Iris pigment epithelial cell (primary cell): ENCODE measurements around the gene KCNC3.

Experiments used
- DNase-seq: peaks from one replicate; pipeline ENCODE4 v3.0.0-alpha.2; 2011; ENCODE audit warnings: low read depth

Gene KCNC3

DNA sequence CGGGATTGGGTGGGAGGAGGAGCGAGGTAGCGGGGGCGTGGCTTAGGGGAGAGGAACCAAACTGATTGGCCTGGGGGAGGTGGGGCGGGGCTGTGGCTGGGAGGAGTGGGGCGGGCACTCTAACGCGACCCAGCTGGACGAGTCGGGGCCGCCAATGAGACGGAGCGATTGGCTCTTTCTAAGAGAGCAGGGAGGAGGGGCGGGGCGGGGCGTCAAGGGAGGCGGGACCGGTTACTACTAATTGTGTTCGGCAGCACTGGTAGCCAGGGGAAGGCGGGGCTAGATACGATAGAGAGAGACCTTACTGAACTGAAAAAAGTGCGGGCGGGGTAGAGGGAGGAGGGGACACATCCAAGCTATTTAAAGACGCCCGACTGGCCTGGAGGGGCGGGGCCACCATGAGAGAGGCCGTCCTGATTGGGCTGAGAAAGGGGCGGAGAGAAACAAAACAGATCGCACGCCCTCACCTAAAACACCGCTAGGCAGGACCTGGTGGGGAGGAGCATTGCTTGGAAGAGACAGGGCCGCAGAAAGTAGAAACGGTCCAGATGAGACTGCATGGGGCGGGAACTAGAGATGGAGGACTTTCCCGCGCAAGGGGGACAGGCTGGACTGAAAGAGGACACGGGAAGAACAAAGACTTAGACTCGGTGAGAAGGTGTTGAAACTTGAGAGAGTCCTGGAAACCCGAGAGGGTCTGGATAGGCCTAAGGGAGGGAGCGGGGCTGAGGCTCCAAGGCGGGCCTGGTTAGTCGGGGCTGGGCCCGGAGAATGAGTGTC, at the start of gene KCNC3:
TSS of gene KCNC3 (minus strand) at position 232 of the 780 bp plus-strand sequence. CDS start 295 bp downstream, outside the sequence.
- peak; percentile 99 for DNase-seq

DNA sequence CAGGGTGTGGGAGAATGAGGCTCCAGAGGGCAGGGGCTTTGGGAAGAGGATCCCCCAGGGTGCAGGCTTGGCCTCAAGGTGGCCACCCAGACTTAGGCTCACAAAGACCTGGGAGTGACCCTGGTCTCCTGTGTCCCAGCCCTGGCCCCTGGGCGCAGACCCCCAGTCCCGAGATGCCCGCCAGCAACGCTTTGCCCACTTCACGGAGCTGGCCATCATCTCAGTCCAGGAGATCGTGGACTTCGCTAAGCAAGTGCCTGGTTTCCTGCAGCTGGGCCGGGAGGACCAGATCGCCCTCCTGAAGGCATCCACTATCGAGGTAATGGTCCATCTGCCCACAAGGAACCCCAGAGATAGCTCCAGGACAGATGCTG, 49.7 kb upstream of the KCNC3 start:
- no peak for DNase-seq

DNA sequence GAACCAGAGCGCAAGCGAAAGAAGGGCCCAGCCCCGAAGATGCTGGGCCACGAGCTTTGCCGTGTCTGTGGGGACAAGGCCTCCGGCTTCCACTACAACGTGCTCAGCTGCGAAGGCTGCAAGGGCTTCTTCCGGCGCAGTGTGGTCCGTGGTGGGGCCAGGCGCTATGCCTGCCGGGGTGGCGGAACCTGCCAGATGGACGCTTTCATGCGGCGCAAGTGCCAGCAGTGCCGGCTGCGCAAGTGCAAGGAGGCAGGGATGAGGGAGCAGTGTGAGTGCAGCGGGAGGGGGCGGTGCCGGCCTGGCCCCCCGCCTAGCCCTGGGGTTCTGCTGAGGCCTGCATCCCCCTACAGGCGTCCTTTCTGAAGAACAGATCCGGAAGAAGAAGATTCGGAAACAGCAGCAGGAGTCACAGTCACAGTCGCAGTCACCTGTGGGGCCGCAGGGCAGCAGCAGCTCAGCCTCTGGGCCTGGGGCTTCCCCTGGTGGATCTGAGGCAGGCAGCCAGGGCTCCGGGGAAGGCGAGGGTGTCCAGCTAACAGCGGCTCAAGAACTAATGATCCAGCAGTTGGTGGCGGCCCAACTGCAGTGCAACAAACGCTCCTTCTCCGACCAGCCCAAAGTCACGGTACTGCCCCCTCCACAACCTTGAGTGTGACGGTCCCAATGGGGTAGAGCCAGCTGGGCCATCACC, 49.1 kb upstream of the KCNC3 start:
- DNase-seq = no peak

DNA sequence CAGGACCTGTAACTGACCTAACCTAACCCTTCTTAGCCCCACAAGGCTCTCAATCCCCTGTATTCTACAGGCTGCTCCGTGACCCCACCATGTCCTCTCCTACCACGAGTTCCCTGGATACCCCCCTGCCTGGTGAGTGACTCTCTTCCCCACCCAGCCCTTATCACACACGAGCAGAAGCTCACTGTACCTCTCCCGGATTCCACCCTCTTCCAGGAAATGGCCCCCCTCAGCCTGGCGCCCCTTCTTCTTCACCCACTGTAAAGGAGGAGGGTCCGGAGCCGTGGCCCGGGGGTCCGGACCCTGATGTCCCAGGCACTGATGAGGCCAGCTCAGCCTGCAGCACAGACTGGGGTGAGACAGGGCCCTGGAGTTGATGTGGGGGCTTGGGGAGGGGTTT, 48.3 kb upstream of the KCNC3 start:
- DNase-seq = no peak

DNA sequence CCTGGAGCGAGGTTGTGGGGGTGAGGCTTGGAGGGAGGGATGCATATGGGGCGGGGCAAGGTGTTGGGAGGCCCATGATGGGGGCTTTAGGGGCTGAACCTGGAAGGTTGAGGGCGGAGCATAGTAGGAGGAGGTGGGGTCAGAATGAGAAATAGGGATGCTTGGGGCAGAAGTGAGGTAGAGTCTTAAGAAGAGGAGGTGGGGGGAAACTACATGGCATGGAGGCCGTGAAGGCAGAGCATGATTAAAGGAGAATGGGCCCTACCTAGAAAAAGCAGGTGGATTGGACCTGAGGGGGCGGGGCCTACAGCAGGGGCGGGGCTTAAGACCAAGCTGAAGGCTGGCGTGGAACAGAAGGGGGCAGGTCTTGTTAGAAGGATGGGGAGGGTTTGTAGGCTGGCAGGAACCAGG, 47.9 kb upstream of the KCNC3 start:
- no peak for DNase-seq

DNA sequence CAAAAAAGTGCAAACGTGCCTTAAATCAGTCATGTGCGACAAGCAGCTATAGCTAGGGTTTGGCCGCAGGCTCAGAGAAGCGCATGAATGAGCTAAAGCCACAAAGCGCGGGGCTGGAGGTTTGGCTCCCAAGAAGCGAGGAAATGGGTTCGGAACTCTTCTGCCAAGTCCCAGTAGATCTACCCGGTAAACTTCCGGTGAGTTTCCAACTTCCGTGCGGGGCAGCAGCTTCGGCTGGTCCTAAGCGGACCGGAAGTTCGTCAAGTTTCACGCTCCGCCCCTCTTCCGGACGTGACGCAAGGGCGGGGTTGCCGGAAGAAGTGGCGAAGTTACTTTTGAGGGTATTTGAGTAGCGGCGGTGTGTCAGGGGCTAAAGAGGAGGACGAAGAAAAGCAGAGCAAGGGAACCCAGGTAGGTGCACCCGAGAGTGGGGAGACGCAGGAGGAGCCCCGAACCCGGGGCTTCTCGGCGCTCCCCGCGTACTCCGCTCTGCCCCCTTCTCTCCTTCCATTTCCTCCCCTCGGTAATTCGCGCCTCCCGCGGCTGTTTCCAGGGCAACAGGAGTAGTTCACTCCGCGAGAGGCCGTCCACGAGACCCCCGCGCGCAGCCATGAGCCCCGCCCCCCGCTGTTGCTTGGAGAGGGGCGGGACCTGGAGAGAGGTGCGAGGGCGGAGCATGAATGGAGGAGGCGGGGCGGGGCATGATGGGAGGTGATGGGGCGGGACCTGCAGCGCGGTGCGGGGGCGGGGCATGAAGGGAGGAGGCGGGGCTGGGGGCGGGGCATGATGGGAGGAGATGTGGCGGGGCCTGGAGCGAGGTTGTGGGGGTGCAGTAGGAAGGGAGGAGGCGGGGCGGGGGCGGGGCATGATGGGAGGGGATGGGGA, 47.2 kb upstream of the KCNC3 start, which contains the start of gene NR1H2:
TSS of gene NR1H2 (plus strand) at position 292 of the 885 bp plus-strand sequence. CDS start 1,149 bp downstream, outside the sequence.
- DNase-seq = peak; percentile 99

DNA sequence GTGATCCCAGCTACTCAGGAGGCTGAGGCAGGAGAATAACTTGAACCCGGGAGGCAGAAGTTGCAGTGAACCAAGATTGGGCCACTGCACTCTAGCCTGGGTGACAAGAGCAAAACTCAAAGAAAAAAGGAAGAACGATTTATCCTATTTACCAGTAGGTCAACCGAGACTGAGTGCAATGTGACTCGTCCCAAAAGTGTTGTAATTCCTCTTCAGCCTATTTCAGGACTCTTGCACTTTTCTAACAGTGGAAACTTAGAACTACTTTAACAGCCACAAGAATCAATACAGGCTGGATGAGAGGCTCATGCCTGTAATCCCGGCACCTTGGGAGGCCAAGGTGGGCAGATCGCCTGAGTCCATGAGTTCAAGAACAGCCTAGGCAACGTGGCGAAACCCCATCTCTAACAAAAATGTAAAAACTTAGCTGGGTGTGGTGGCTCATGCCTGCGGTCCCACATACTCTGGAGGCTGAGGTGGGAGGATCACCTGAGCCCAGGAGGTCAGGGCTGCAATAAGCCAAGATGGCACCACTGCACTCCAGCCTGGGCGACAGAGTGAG, 42.8 kb upstream of the KCNC3 start:
- peak; percentile 75 for DNase-seq

DNA sequence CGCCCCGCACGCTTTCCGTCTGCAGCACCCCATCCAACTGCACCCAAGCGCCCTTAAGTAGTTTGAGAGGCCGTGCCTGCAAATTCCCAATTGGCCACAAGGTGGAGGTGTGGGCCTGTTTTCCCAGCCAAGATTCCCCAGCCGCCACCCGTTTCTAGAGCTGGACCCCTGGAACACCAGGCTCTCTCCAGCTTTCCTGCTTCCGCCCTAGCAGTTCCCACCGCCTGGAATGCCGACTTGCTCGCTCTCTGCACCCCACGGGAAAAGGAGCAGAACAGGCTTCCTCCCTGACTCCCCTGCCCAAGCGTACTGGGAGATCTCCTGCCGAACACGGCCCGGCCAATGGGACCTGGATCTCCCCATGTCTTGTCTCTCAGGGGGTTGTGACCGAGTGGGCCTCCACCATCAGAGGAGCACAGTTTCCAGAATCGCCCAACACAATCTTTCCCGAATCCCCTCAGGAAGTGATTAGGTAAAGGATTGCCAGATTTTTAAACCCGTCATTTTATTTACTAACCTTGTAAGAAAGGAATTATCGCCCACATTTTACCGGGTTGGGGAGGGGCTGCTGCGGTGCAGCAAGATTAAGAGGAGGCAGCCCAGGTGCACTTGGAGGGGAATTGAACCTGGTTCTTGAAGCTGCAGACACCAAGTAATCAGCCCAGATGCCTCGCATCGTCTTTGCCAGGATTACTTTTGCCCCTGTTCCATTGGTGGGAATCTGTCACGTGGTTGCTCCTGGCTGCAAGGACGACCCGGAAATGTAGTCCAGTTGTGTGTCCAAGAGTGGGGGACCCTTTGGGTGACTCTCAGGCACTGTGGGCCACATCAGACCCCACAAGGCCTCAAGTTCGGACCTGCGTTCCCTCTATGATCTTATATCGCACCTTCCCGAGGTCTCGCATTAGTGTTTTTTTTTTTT, 39.7 kb upstream of the KCNC3 start:
- peak; percentile 83 for DNase-seq

DNA sequence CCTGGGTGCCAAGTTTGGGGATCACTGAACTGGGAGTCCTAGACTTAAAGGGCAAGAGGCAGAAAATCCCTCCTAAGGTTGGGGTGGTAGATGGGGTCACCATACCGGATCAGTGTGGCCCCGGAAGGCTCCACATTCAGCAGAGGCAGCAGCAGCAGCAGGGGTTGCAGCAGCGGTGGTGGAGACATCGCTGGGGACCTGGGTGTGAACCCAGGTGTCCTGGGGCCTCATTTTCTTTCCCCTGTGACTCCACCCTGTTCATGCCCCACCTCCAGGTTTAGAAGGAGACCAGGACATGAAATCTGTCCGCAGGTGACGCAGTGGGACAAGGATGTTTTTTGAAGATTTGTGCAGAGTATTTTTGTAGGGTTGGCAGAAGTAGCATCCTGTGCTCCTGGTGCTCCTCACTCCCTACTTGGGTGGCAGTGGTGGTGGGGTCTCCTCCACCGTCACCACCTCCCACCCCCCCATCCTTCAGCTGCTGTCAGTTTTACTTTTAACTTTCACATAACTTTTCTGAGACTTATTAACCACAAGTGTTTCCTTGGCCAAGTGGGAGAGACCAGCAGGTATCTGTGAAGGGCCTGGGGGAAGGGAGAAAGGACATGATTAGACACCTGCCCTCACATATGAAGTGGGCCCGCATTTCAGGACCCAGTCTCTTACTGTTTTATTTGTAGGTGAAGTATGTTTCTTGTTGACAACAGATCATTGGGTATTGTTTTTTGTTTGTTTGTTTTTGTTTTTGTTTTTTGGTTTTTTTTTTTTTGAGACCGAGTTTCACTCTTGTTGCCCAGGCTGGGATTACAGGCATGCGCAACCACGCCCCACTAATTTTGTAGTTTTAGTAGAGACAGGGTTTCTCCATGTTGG, 36.5 kb upstream of the KCNC3 start, which contains the start of gene NAPSA:
TSS of gene NAPSA (minus strand) at position 206 of the 873 bp plus-strand sequence. CDS start at position 188, 18 bp downstream.
- DNase-seq = no peak

DNA sequence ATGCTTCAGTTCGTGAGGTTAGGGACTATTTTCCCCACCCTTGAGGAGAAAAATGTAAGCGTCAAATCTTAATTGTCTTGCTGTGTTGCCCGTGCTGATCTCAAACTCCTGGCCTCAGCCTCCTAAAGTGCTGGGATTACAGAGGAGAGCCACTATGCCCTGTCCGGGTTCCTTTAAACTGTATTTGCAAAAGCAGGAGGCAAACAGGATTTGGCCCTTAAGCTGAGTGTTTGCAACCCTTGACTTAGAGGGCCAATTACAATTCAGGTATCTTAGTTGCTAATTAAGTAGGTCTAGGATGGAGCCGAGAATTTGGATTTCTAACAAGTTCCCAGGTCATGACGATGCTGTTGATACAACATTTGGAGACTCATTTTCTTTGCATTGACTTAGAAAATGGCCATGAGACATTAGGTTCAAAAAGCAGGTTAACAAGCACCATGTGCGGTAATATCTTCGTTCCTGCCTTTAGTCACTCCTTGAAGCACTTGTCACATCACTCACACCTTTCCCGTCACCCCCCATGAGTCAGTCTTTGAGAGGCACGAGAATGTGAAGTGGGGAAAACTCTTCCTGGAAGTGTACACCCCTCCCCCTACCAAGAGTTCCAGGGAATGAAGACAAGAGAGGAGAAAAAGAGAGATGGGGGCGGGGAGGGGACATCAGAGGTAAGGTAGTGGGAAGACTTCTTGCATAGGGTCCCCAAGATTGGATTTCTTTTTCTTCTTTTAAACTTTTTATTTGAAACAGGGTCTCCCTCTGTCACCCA, 33.7 kb upstream of the KCNC3 start:
- no peak for DNase-seq

DNA sequence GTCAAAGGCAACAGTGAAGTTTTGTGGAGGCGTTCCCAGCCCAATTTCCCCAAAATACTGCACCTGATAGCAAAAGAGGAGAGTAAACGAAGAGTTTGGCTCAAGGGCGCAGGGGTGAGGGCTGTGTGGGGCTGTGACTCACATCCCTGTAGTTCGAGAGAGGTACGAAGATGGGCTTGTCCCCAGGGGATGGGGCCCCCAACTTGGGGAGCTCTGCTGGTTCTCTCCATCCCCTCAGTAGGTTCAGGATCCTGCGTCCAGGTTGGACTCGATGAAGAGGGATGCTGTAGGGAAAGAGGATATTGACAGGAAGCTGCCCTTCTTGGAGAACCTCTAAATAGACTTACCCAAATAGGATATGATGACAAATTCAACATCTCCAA, 32.8 kb upstream of the KCNC3 start:
- no peak for DNase-seq

DNA sequence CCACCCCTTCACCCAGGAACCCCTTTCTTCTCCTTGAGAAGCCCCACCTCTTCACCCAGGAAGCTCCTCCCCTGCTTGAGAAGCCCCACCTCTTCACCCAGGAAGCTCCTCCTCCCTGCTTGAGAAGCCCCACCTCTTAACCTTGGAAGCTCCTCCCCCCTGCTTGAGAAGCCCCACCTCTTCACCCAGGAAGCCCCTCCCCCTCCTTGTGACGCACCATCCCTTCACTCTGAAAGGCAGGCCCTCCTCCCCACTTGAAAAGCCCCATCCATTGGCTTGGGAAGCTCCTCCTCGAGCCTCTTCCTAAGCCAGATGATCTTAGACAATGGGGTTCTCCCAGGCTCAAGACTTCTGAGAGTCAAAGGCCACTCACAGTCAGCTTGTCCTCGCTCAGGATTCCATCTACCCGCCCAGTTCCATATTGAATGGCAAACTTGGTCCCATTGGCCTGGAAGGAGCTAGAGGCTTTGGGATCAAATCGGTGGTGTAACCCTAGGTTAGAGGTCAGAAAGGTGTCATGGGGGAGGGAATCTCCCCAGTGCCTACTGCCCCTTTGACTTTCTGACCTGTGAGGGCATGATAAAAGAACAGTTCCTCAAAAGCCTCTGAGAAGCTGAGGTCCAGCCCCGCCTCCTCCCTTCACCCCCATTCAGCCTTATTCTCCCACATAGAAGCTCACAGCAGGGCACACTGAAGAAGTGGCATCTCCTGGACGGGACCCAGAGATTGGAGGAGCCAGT, 32.3 kb upstream of the KCNC3 start:
- no peak for DNase-seq

DNA sequence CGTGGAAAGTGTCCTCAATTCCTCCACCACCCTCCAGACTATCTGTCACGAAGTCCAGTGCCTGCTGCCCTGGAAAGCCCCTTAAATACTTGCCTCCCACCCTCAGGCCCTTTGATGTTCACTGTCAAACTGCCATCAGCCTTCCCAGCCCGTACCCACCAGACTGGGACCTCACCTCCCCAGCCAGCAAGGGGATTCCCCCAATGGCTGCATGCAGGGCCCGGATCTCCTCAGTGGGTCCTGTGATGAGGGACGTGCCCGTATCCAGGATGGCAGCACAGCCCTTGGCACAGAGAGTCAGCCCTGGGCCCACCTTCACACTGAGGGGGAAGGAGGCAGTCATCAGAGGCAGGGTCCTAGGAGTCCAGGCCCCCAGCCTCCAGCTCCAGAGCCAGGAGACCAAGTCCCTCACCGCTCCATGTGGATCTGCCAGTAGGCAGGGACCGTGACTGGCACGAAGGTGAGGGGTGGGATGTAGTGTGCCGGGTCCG, 30.2 kb upstream of the KCNC3 start:
- DNase-seq = no peak

DNA sequence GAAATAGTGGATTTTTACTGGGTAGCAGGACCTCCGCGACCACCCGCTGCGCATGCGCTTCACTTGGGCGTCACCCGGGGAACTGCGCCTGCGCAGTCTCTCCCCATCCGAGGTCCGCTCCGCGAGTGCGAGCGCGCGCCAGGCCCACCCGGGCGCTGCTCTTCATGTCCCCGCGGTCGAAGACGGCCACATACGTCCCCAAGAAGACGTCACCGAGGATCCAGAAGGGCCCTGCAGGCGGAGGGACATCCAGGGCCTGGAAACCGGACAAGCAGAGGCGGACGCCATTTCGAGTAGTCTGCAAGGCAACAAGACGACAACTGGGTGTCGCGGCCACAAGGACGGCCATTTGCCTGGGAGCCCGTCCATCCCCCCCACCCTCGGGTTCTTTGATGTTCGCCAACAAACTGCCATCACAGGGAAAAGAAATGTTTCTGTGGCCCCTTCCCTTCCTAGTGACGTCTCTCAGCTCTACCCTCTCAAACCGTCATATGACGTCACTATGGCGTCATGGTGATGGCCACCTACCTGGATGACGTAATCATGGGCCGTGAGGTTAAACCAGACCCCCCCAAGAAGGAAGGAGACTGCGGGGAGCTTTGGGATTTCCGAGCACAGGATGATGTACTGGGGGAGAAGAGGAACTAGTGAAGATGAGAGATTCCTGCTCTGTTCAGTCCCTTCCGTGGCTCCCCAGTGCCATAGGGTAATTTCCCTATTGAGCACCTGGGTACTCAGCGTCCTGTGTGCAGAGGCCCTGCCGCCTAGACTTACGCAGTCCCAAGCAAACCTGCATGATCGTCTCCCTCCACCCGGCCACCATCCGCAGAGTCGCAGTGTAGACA, 29.5 kb upstream of the KCNC3 start:
- no peak for DNase-seq

DNA sequence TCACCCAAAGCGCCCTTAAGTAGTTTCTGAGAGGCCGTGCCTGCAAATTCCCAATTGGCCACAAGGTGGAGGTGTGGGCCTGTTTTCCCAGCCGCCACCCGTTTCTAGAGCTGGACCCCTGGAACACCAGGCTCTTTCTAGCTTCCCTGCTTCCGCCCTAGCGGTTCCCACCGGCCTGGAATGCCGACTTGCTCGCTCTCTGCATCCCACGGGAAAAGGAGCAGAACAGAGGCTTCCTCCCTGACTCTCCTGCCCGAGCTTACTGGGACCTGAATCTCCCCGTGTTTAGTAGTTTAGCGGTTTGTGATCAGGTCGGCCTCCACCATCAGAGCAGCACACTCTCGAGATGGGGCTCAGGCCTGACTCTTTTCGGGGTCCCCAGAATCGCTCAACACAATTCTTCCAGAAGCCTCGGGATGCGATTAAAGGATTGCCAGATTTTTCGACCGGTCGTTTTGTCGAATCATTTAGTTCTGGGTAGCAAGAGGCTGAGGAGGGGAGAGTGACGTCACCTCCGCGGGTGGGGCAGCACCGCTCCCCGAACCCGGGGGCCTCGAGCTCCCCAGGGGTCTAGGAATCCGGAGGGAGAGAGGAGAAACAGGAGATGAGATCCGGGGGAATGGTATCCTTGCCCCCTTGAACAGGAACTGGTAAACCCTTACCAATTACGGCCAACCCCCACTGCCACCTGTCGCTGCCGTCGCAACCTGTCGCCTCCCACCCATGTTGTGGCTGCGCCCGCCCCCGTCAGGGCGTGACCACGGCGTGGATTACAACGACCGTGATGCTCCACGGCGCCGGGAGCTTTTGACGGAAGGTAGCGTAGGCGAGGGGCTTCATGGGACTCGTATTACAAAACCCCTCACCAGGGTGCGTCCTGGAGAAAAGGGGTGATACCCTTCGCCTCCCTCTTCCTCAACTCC, 28.3 kb upstream of the KCNC3 start:
- peak; percentile 53 for DNase-seq

DNA sequence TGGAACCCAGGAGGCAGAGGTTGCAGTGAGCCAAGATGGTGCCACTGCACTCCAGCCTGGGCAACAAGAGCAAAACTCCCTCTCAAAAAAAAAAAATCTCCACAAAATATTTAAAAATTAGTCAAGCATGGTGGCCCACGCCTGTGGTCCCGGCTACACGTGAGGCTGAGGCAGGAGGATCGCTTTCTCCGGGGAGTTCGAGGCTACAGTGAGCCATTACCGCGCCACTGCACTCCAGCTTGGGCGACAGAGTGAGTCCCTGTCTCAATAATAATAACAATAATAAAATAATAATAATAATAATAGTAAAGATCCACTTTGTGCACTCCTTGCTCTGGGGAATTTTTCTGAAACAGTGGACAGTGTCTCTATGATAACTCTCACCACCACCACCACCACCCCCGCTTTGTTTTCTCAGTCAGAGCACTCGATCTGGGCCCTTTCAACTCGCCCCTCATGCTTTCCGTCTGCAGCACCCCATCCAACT, 27.6 kb upstream of the KCNC3 start:
- DNase-seq = no peak
